Pulmonary artery endothelial cell (primary cell): ENCODE results near the gene PRR13. TPM values are rescaled to one million over a fixed set of nuclear protein-coding genes. Genes with fewer than 3 reads are reported as not detected.
"Not testable (repeated sequence)": the region's sequence is repeated elsewhere in the genome, so short reads cannot be mapped to it uniquely, and the experiment has no call there.

ENCODE experiments used
- DNase-seq: peaks from one replicate; pipeline ENCODE4 v3.0.0-alpha.2; 2011; ENCODE audit warnings: low read depth, low spot score
- total RNA-seq: library from RNA; depleted of rRNA; stranded (reverse); fragments of >200 nt; gene quantifications from 2 replicates; pipeline ENCODE4 v1.2.3, GENCODE V29; 2014

PRR13 gene
- total RNA-seq, 1 donor from 2014 or later: 24.3 TPM

GRCh38 chr12:53468282-53468681 lies 26.7 kb downstream of the PRR13 start:
- no peak for DNase-seq

GRCh38 chr12:53472056-53472582 lies 30.6 kb downstream of the PRR13 start:
- no peak for DNase-seq

- no peak for DNase-seq
Measured at GRCh38 chr12:53474077-53474476, 32.5 kb downstream of the PRR13 start.

GRCh38 chr12:53474819-53475218 lies 33.3 kb downstream of the PRR13 start:
- no peak for DNase-seq

- no peak for DNase-seq
Measured at GRCh38 chr12:53476769-53477209, 35.3 kb downstream of the PRR13 start.

GRCh38 chr12:53478865-53479264 lies 37.3 kb downstream of the PRR13 start:
- DNase-seq: no peak

- DNase-seq: no peak
Measured at GRCh38 chr12:53479331-53479730, 37.8 kb downstream of the PRR13 start.

GRCh38 chr12:53480491-53481442 lies 39.2 kb downstream of the PRR13 start:
- no peak for DNase-seq

GRCh38 chr12:53481458-53481857 lies 39.9 kb downstream of the PRR13 start:
- DNase-seq: not testable (repeated sequence)

- no peak for DNase-seq
Measured at GRCh38 chr12:53481939-53482586, 40.5 kb downstream of the PRR13 start.

GRCh38 chr12:53482626-53483168 lies 41.2 kb downstream of the PRR13 start:
- no peak for DNase-seq

GRCh38 chr12:53483225-53483978 lies 41.9 kb downstream of the PRR13 start:
- no peak for DNase-seq

- no peak for DNase-seq
Measured at GRCh38 chr12:53483979-53484377, 42.4 kb downstream of the PRR13 start.

GRCh38 chr12:53484686-53485575 lies 43.4 kb downstream of the PRR13 start:
- DNase-seq: no peak

- no peak for DNase-seq
Measured at GRCh38 chr12:53485955-53486735, 44.6 kb downstream of the PRR13 start.

- no peak for DNase-seq
Measured at GRCh38 chr12:53486736-53487487, 45.4 kb downstream of the PRR13 start.

- no peak for DNase-seq
Measured at GRCh38 chr12:53489242-53489864, 47.8 kb downstream of the PRR13 start.

- DNase-seq: no peak
Measured at GRCh38 chr12:53492188-53492587, 50.7 kb downstream of the PRR13 start.
